ENCODE measurements around the gene ZNF415.
"Not testable (repeated sequence)": the region's sequence is repeated elsewhere in the genome, so short reads cannot be mapped to it uniquely, and the experiment has no call there.

Gene ZNF415

GRCh38 chr19:53132141-53132991 lies at the start of gene ZNF415:
Gene ZNF415, minus strand, starts transcription at chr19:53132910. Its CDS starts 10,234 bp downstream, at chr19:53122676.
- DNase-seq (ENCODE audit: low read depth) = no peak

- DNase-seq (ENCODE audit: low read depth) = no peak
These were observed 49.5 kb upstream of the ZNF415 start for GRCh38 chr19:53182202-53182601.

GRCh38 chr19:53177986-53178385 lies 45.3 kb upstream of the ZNF415 start:
- no peak for DNase-seq (ENCODE audit: low read depth)

- DNase-seq (ENCODE audit: low read depth) = no peak
These were observed 40.2 kb upstream of the ZNF415 start for GRCh38 chr19:53172889-53173288.

GRCh38 chr19:53165691-53166091 lies 33.0 kb upstream of the ZNF415 start:
- DNase-seq (ENCODE audit: low read depth) = no peak

GRCh38 chr19:53161123-53161522 lies 28.4 kb upstream of the ZNF415 start:
- DNase-seq (ENCODE audit: low read depth) = no peak

GRCh38 chr19:53160350-53160749 lies 27.6 kb upstream of the ZNF415 start:
- no peak for DNase-seq (ENCODE audit: low read depth)

GRCh38 chr19:53158119-53158656 lies 25.5 kb upstream of the ZNF415 start:
- no peak for DNase-seq (ENCODE audit: low read depth)

GRCh38 chr19:53157626-53158025 lies 24.9 kb upstream of the ZNF415 start:
- no peak for DNase-seq (ENCODE audit: low read depth)

GRCh38 chr19:53156850-53157249 lies 24.1 kb upstream of the ZNF415 start:
- no peak for DNase-seq (ENCODE audit: low read depth)

GRCh38 chr19:53147645-53148044 lies 14.9 kb upstream of the ZNF415 start:
- no peak for DNase-seq (ENCODE audit: low read depth)

GRCh38 chr19:53140351-53140750 lies 7.6 kb upstream of the ZNF415 start:
- no peak for DNase-seq (ENCODE audit: low read depth)

- DNase-seq (ENCODE audit: low read depth) = no peak
These were observed 3.7 kb upstream of the ZNF415 start for GRCh38 chr19:53136432-53136831.

- no peak for DNase-seq (ENCODE audit: low read depth)
These were observed 983 bp downstream of the ZNF415 start for GRCh38 chr19:53131727-53132126.

- no peak for DNase-seq (ENCODE audit: low read depth)
These were observed 1.6 kb downstream of the ZNF415 start for GRCh38 chr19:53131085-53131590.

- DNase-seq (ENCODE audit: low read depth) = no peak
These were observed 2.2 kb downstream of the ZNF415 start for GRCh38 chr19:53130506-53130905.

GRCh38 chr19:53126733-53127526 lies 5.8 kb downstream of the ZNF415 start:
- not testable (repeated sequence) for DNase-seq (ENCODE audit: low read depth)

- no peak for DNase-seq (ENCODE audit: low read depth)
These were observed 9.3 kb downstream of the ZNF415 start for GRCh38 chr19:53123400-53123799.

GRCh38 chr19:53112286-53112685 lies 20.4 kb downstream of the ZNF415 start:
- DNase-seq (ENCODE audit: low read depth) = no peak

- no peak for DNase-seq (ENCODE audit: low read depth)
These were observed 23.2 kb downstream of the ZNF415 start for GRCh38 chr19:53109527-53109926.

- DNase-seq (ENCODE audit: low read depth) = peak; percentile 99
These were observed 29.2 kb downstream of the ZNF415 start, which contains the start of gene ZNF160 for GRCh38 chr19:53103234-53104203. Gene ZNF160, minus strand, starts transcription at chr19:53103422. Its CDS starts 17,146 bp downstream, at chr19:53086276.

Data from stimulated activated CD8-positive, alpha-beta memory T cell treated with anti-CD3 and anti-CD28 coated beads, Interleukin-15, amount 100 ng/mL, for 24 hours (primary cell).